SK-N-SH (cell line): ENCODE data around the gene COL23A1.

ENCODE experiments used
- CHD2 ChIP-seq: fragments of 150-350 bp; IDR thresholded peaks from 2 replicates; pipeline ENCODE4 v1.6.1; 2018; ENCODE audit warnings: low read length; ENCODE audit not compliant: partially characterized antibody
- EZH2phosphoT487 ChIP-seq: fragments of 200-600 bp; sonication (generic); IDR thresholded peaks from 2 replicates; pipeline ENCODE4 v1.6.1; 2017; ENCODE audit warnings: low read depth, mixed run types, mild to moderate bottlenecking, antibody characterized with exemption, moderate library complexity, borderline replicate concordance
- POLR2AphosphoS5 ChIP-seq: IDR thresholded peaks from 2 replicates; pipeline ENCODE4 v1.6.1; 2012; ENCODE audit warnings: low read depth, low read length
- TF ChIP-seq, protein P1 (sequence below): fragments of 200-600 bp; sonication (generic); IDR thresholded peaks from 2 replicates; pipeline ENCODE4 v1.6.1; 2017; ENCODE audit warnings: antibody characterized with exemption, mild to moderate bottlenecking, moderate library complexity

DNA sequence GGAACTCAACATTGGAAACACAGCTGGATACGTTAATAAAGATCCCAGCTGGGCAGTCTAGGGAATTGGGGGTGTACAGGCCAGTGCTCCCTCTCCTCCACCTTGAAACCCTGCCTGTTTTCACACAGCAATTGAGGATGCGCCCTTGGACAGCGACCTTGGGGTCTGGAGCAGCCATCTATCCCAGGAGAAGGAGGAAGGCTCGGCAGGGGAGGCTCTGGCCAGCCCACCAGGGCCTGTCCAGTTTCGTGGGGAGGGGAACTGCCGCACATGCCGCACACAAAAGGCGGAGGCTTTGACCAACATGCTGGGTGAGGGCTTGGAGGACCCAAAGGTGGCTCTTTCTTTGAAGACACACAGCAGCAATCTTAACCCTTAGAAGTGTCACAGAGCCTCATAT is 1.4 kb downstream of the COL23A1 start:
- TF ChIP-seq, protein P1, sequence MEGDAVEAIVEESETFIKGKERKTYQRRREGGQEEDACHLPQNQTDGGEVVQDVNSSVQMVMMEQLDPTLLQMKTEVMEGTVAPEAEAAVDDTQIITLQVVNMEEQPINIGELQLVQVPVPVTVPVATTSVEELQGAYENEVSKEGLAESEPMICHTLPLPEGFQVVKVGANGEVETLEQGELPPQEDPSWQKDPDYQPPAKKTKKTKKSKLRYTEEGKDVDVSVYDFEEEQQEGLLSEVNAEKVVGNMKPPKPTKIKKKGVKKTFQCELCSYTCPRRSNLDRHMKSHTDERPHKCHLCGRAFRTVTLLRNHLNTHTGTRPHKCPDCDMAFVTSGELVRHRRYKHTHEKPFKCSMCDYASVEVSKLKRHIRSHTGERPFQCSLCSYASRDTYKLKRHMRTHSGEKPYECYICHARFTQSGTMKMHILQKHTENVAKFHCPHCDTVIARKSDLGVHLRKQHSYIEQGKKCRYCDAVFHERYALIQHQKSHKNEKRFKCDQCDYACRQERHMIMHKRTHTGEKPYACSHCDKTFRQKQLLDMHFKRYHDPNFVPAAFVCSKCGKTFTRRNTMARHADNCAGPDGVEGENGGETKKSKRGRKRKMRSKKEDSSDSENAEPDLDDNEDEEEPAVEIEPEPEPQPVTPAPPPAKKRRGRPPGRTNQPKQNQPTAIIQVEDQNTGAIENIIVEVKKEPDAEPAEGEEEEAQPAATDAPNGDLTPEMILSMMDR, result no peak
- TF ChIP-seq CHD2 (no peak), POLR2AphosphoS5 (no peak), EZH2phosphoT487 (no peak)
